ENCODE results near the gene MARCHF10.

DNA sequence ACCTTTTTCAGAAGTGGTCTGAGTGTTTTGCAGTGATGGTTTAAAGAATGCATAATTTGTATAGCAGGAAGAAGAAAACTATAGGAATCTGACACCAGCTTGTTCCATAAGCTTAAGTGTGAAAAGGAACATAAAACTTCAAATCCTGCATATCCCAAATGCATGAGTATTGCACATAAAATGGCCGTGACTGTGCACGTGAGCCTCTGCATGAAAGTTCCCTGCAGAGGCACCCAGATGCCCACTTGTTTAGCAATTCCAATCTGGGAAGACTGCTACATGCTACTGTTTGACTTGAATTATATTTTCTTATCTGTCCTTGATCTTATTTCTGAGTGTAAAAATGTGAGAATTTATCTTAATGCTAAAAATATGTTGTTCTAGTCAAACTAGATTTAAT is 21.5 kb downstream of the MARCHF10 start:
- TF ChIP-seq POLR2A (IDR thresholded peaks at IDR 0.05; ENCODE audit: low read length) (no peak), GATA1 (IDR thresholded peaks at IDR 0.05; ENCODE audit: low read depth, low read length) (no peak)
